Karpas-422 (cell line): ENCODE results near the gene PFN4. TPM values are rescaled to one million over a fixed set of nuclear protein-coding genes. Genes with fewer than 3 reads are reported as not detected.

Experiments
- DNase-seq: peaks from one replicate; pipeline ENCODE4 v3.0.0-alpha.2; 2015
- H2AFZ ChIP-seq: fragments of 200-600 bp; sonication (generic); 2 replicates; pipeline ENCODE4 v1.6.1; 2014; ENCODE audit warnings: antibody characterized with exemption, low read length, mixed read lengths
- H3K27ac ChIP-seq: fragments of 200-600 bp; sonication (generic); 2 replicates; pipeline ENCODE4 v1.5.1; 2014; ENCODE audit warnings: mild to moderate bottlenecking, low read length, moderate library complexity
- H3K27me3 ChIP-seq: fragments of 200-600 bp; sonication (generic); 2 replicates; pipeline ENCODE4 v1.6.1; 2014; ENCODE audit warnings: low read length, mixed read lengths
- H3K36me3 ChIP-seq: fragments of 200-600 bp; sonication (generic); 2 replicates; pipeline ENCODE4 v1.6.1; 2014; ENCODE audit warnings: low read length, mixed read lengths; ENCODE audit not compliant: insufficient read depth
- H3K4me1 ChIP-seq: fragments of 200-600 bp; sonication (generic); 2 replicates; pipeline ENCODE4 v1.6.1; 2014; ENCODE audit warnings: mild to moderate bottlenecking, low read length, mixed read lengths
- H3K4me2 ChIP-seq: fragments of 200-600 bp; sonication (generic); 2 replicates; pipeline ENCODE4 v1.6.1; 2014; ENCODE audit warnings: low read length, low read depth, mild to moderate bottlenecking; ENCODE audit not compliant: poor library complexity, severe bottlenecking
- H3K4me3 ChIP-seq: fragments of 200-600 bp; sonication (generic); 2 replicates; pipeline ENCODE4 v1.5.1; 2014; ENCODE audit warnings: mild to moderate bottlenecking, antibody characterized with exemption, low read length, mixed read lengths
- H3K79me2 ChIP-seq: fragments of 200-600 bp; sonication (generic); 2 replicates; pipeline ENCODE4 v1.6.1; 2014; ENCODE audit warnings: mild to moderate bottlenecking, low read length, mixed read lengths
- H3K9ac ChIP-seq: fragments of 200-600 bp; sonication (generic); 2 replicates; pipeline ENCODE4 v1.6.0; 2014; ENCODE audit warnings: low read length
- H3K9me2 ChIP-seq: fragments of 200-600 bp; sonication (generic), shearing (Covaris generic); replicated peaks from 2 replicates; pipeline ENCODE4 v1.6.0; 2014; ENCODE audit warnings: mild to moderate bottlenecking, low read length, moderate library complexity; ENCODE audit not compliant: insufficient read depth
- H3K9me3 ChIP-seq: fragments of 300-700, 200-600 bp; sonication (generic); 2 replicates; pipeline ENCODE4 v1.6.1; 2014; ENCODE audit warnings: low read length, mixed read lengths
- H4K20me1 ChIP-seq: fragments of 200-600 bp; sonication (generic); 2 replicates; pipeline ENCODE4 v1.6.1; 2014; ENCODE audit warnings: mild to moderate bottlenecking, antibody characterized with exemption, low read length, low read depth; ENCODE audit not compliant: insufficient read depth
- total RNA-seq: library from RNA; depleted of rRNA; stranded (reverse); fragments of >200 nt; shearing (Covaris generic); gene quantifications from 2 replicates; pipeline ENCODE4 v1.2.3, GENCODE V29; 2014; ENCODE audit warnings: low replicate concordance; rRNA removed

PFN4 gene
- total RNA-seq, 1 experiment from 2014 or later: not detected

DNA sequence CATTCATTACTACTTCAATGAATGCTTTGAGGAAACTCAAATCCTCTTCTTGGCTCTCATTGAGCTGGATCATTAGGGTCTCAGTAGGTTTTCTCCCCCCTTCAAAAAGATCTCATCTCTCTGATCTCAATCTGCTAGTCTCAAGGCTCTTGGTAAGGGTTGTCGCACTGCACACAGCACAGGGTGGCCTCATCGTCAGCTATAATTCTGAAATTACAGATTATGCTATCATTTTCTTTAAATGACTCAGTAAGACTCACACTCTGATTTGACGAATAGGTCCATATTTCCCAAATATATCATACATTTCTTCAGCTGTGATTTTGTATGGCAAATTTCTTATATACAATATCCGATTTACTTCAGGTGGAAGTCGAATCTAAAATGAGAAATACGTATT, 49.3 kb downstream of the PFN4 start:
- Histone ChIP-seq H4K20me1 (peaks cover 6% of the 10 kb centered on the region), H3K9me2 (no peaks in the 10 kb centered on the region), H2AFZ (no peak overlapping the region), H3K79me2 (peaks cover 52% of the 10 kb centered on the region), H3K4me2 (no peak overlapping the region), H3K27me3 (no peaks in the 10 kb centered on the region), H3K4me1 (peaks cover 26% of the 10 kb centered on the region), H3K36me3 (peaks cover 16% of the 10 kb centered on the region; the same call in 1 of the 2 replicates), H3K27ac (no peak overlapping the region), H3K9ac (no peak overlapping the region), H3K4me3 (no peak overlapping the region), H3K9me3 (no peaks in the 10 kb centered on the region)
- no peak for DNase-seq

DNA sequence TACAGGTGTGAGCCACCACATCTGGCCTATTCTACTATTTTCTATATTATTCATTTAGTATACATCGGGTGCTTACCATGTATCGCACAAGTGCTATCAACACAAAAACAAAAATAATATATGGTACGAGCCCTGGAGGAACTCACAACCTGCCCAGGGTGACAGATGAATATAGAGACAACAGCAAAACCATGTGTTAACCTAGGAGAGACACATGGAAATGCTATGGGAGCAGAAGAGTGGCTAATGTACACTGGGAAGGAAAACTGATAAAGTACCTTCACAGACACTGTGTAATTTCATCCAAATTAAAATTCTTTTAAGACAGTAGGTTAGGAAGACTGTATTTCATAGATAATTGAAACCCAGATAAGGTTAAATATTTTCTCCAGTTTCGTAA, 50.9 kb downstream of the PFN4 start:
- H3K4me1 ChIP-seq: peaks cover 16% of the 10 kb centered on the region
- H3K9me3 ChIP-seq: no peaks in the 10 kb centered on the region
- DNase-seq: no peak
- H3K4me2 ChIP-seq: no peak overlapping the region
- peaks cover 6% of the 10 kb centered on the region for H4K20me1 ChIP-seq
- peaks cover 52% of the 10 kb centered on the region for H3K79me2 ChIP-seq
- H3K27me3 ChIP-seq: no peaks in the 10 kb centered on the region
- no peak overlapping the region for H3K9ac ChIP-seq
- no peaks in the 10 kb centered on the region for H3K9me2 ChIP-seq
- peaks cover 23% of the 10 kb centered on the region; the same call in 1 of the 2 replicates for H3K36me3 ChIP-seq
- no peak overlapping the region for H2AFZ ChIP-seq
- H3K27ac ChIP-seq: no peak overlapping the region
- no peak overlapping the region for H3K4me3 ChIP-seq

DNA sequence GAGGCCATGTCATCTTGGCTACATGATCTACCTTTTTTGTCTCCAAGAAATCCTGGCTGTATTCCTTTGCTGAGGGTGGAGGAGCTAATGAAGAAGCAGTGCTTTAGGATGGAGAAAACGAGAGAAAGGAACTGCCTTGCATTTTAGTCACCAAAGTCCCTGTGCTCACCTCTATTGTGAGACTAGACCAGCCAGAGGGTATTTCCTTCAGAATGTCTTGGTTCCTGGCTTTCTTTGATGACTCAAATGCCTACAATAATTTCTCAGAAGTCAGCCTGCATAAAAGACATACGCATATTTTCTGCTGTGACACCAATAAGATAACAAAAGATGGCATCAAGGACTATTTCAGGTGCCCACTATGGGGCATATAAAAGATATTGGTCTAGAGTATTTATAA, 57.8 kb downstream of the PFN4 start:
- Histone ChIP-seq H3K36me3 (peaks cover 14% of the 10 kb centered on the region; the same call in 1 of the 2 replicates), H3K4me2 (no peak overlapping the region), H3K4me1 (no peaks in the 10 kb centered on the region), H3K27me3 (no peaks in the 10 kb centered on the region), H3K9me2 (no peaks in the 10 kb centered on the region), H3K27ac (no peak overlapping the region), H3K9me3 (no peaks in the 10 kb centered on the region), H4K20me1 (peaks cover 6% of the 10 kb centered on the region; the same call in 1 of the 2 replicates), H3K79me2 (peaks cover 3% of the 10 kb centered on the region; the same call in 1 of the 2 replicates), H3K4me3 (no peak overlapping the region), H3K9ac (no peak overlapping the region), H2AFZ (no peak overlapping the region)
- no peak for DNase-seq

Other genes with a start within 250 kb of the PFN4 start
- gene ATAD2B, start 196.2 kb downstream of the PFN4 start, total RNA-seq: 17.1 and 34.5 TPM in 2 replicates
- 11.0 and 12.0 TPM in 2 replicates for gene UBXN2A, start 182.9 kb downstream of the PFN4 start, total RNA-seq
- not detected in 2 replicates for gene MFSD2B, start 113.2 kb downstream of the PFN4 start, total RNA-seq
- gene WDCP, start 75.9 kb downstream of the PFN4 start, total RNA-seq: 8.8 and 24.3 TPM in 2 replicates
- gene FKBP1B, start 73.6 kb downstream of the PFN4 start, total RNA-seq: 0.71 and 3.6 TPM in 2 replicates
- 181 and 285 TPM in 2 replicates for gene SF3B6, start 47.0 kb downstream of the PFN4 start, total RNA-seq
- gene TP53I3, start 38.5 kb downstream of the PFN4 start, total RNA-seq: 3.4 and 13.5 TPM in 2 replicates
- gene FAM228B, start 135 bp upstream of the PFN4 start, total RNA-seq: 6.4 and 16.8 TPM in 2 replicates
- 0.25 TPM in 1 of 2 replicates, not detected in the other for gene FAM228A, start 51.7 kb upstream of the PFN4 start, total RNA-seq
- gene ITSN2, start 237.2 kb upstream of the PFN4 start, total RNA-seq: 96.0 and 126 TPM in 2 replicates